KMS-11 (cell line): ENCODE results near the gene TMEM183A.
"Not testable (repeated sequence)": the region's sequence is repeated elsewhere in the genome, so short reads cannot be mapped to it uniquely, and the experiment has no call there.

Source experiments
- H2AFZ ChIP-seq: fragments of 200-600 bp; sonication (generic); 2 replicates; pipeline ENCODE4 v1.6.1; 2016; ENCODE audit warnings: antibody characterized with exemption, mixed run types, low read depth
- H3K27ac ChIP-seq: fragments of 200-600 bp; sonication (generic); 2 replicates; pipeline ENCODE4 v1.6.1; 2016; ENCODE audit warnings: mild to moderate bottlenecking, mixed run types
- H3K27me3 ChIP-seq: fragments of 200-600 bp; sonication (generic); 2 replicates; pipeline ENCODE4 v1.6.1; 2017; ENCODE audit warnings: mild to moderate bottlenecking, low read depth, mixed run types, moderate library complexity; ENCODE audit not compliant: insufficient read depth
- H3K36me3 ChIP-seq: fragments of 200-600 bp; sonication (generic); 2 replicates; pipeline ENCODE4 v1.6.1; 2017; ENCODE audit warnings: mild to moderate bottlenecking, mixed run types; ENCODE audit not compliant: insufficient read depth
- H3K4me1 ChIP-seq: fragments of 200-600 bp; sonication (generic); 2 replicates; pipeline ENCODE4 v1.6.1; 2016; ENCODE audit warnings: mild to moderate bottlenecking, low read depth, mixed run types; ENCODE audit not compliant: poor library complexity, severe bottlenecking
- H3K4me2 ChIP-seq: fragments of 200-600 bp; sonication (generic); 2 replicates; pipeline ENCODE4 v1.7.0; 2016; ENCODE audit warnings: mild to moderate bottlenecking, mixed run types
- H3K4me3 ChIP-seq: fragments of 200-600 bp; sonication (generic); IDR thresholded peaks from 2 replicates; pipeline ENCODE4 v1.6.1; 2017; ENCODE audit warnings: low read depth, low read length, mixed read lengths; ENCODE audit not compliant: insufficient read depth
- H3K79me2 ChIP-seq: fragments of 200-600 bp; sonication (generic); 2 replicates; pipeline ENCODE4 v1.6.1; 2016; ENCODE audit warnings: low read depth, mixed run types; ENCODE audit not compliant: insufficient read depth
- H3K9ac ChIP-seq: fragments of 200-600 bp; sonication (generic); 2 replicates; pipeline ENCODE4 v1.6.1; 2016; ENCODE audit warnings: mild to moderate bottlenecking, mixed run types
- H4K20me1 ChIP-seq: fragments of 200-600 bp; sonication (generic); 2 replicates; pipeline ENCODE4 v1.6.1; 2016; ENCODE audit warnings: mild to moderate bottlenecking, mixed run types; ENCODE audit not compliant: insufficient read depth
- CTCF ChIP-seq: fragments of 200-600 bp; sonication (generic); conservative IDR thresholded peaks from 2 replicates; pipeline ENCODE4 v1.6.1; 2017; ENCODE audit warnings: low read depth, mild to moderate bottlenecking, antibody characterized with exemption, low read length, moderate library complexity, mixed read lengths

The TMEM183A gene

GRCh38 chr1:202982715-202983430 is 24.3 kb upstream of the TMEM183A start:
- Histone ChIP-seq H3K27me3 (0 out of 2 replicates have a peak, but pooled peaks cover 3% of the 10 kb centered on the region), H3K4me2 (no peak overlapping the region), H3K9ac (no peak overlapping the region), H3K79me2 (no peaks in the 10 kb centered on the region), H3K27ac (no peak overlapping the region), H3K4me1 (no peaks in the 10 kb centered on the region), H2AFZ (no peak overlapping the region), H3K4me3 (no peak overlapping the region), H4K20me1 (no peaks in the 10 kb centered on the region), H3K36me3 (no peaks in the 10 kb centered on the region)
- TF ChIP-seq CTCF = no peak

- H3K4me3 ChIP-seq, H3K27ac ChIP-seq, H3K4me2 ChIP-seq: not testable (repeated sequence)
Observed at GRCh38 chr1:202986120-202986519, 21.1 kb upstream of the TMEM183A start.

GRCh38 chr1:202987255-202987654 is 19.9 kb upstream of the TMEM183A start:
- Histone ChIP-seq H3K9ac (no peak overlapping the region), H3K27ac (no peak overlapping the region), H3K4me3 (no peak overlapping the region), H3K36me3 (no peaks in the 10 kb centered on the region), H3K4me1 (no peaks in the 10 kb centered on the region), H3K79me2 (no peaks in the 10 kb centered on the region), H3K4me2 (no peak overlapping the region), H2AFZ (no peak overlapping the region), H3K27me3 (no peaks in the 10 kb centered on the region), H4K20me1 (no peaks in the 10 kb centered on the region)
- TF ChIP-seq CTCF = no peak

More at GRCh38 chr1:202986120-202986519, 21.1 kb upstream of the TMEM183A start:
- not testable (repeated sequence) for H3K79me2 ChIP-seq, H4K20me1 ChIP-seq, H3K27me3 ChIP-seq, H3K9ac ChIP-seq, H3K36me3 ChIP-seq, H3K4me1 ChIP-seq, H2AFZ ChIP-seq

- Histone ChIP-seq H3K4me2 (no peak overlapping the region), H3K27ac (no peak overlapping the region), H3K4me3 (no peak overlapping the region), H3K36me3 (no peaks in the 10 kb centered on the region), H3K79me2 (no peaks in the 10 kb centered on the region), H3K4me1 (no peaks in the 10 kb centered on the region), H3K9ac (no peak overlapping the region), H2AFZ (no peak overlapping the region), H3K27me3 (no peaks in the 10 kb centered on the region), H4K20me1 (no peaks in the 10 kb centered on the region)
- no peak for TF ChIP-seq CTCF
Observed at GRCh38 chr1:202987922-202988583, 19.1 kb upstream of the TMEM183A start.

- Histone ChIP-seq H3K27ac (no peak overlapping the region), H3K36me3 (no peaks in the 10 kb centered on the region), H3K4me2 (no peak overlapping the region), H4K20me1 (no peaks in the 10 kb centered on the region), H3K79me2 (no peaks in the 10 kb centered on the region), H3K4me1 (no peaks in the 10 kb centered on the region), H3K4me3 (no peak overlapping the region), H2AFZ (no peak overlapping the region), H3K27me3 (no peaks in the 10 kb centered on the region), H3K9ac (no peak overlapping the region)
- TF ChIP-seq CTCF = no peak
Observed at GRCh38 chr1:202989879-202990278, 17.3 kb upstream of the TMEM183A start.
